ENCODE results near the gene PVALB. TPM values are rescaled to one million over a fixed set of nuclear protein-coding genes. Genes with fewer than 3 reads are reported as not detected.
A peak's percentile ranks its signal among the peaks of the same experiment; 100 is the strongest.

Gene PVALB
- total and polyA plus RNA-seq, 2 donors (not counting 1 experiment from before 2014, with no cell fraction given), result not detected

DNA sequence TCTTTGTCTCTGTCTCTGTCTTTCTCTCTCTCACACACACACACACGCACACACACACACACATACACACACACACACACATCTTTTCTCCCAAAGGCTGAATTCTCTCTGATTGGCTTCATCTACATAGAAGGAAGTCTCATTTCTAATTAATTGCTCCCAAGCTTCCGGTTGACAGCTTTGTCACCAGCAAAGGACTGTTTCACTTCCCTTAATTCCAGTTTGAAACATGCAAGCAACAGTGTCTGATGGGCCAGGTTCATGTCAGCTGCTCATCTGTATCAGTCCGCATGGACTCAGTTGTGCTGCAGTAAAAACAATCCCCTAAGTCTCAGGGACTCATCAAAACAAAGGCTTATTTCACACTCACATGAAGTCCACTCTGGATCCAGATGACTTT, 16.2 kb upstream of the PVALB start:
- ChIA-PET CTCF (interaction anchor here (1.1 kb wide), 1 partner anchor 23 kb away, joined by 4 read pairs; no protein-coding TSS in a partner anchor), POLR2A (interaction anchor here (0.6 kb wide), 1 partner anchor 206 kb away, joined by 3 read pairs; no protein-coding TSS in a partner anchor)
- H3K79me2 ChIP-seq (ENCODE audit: control insufficient read depth, insufficient read depth, low read length), result no peaks in the 10 kb centered on the region
- intact Hi-C loops (cut with micrococcal nuclease), result no loop called here
- H3K27me3 ChIP-seq (replicated peaks in 1 of 4; ENCODE audit: control extremely low read depth in 1 of 4, control insufficient read depth in 3 of 4, insufficient read depth in 4 of 4, low read length in 3 of 4), result peaks cover 0 to 24% (median 8%) of the 10 kb centered on the region in 4 experiments
- H3K4me3 ChIP-seq (ENCODE audit: control extremely low read depth in 1 of 5, extremely low read depth in 1 of 5, insufficient read depth in 1 of 5, low read depth in 2 of 5, low read length in 4 of 5), result no peak overlapping the region
- H3K4me3 Mint-ChIP-seq, result peak overlapping the region; percentile 12
- H3K9me3 Mint-ChIP-seq (ENCODE audit: insufficient read depth), result peaks cover 13% of the 10 kb centered on the region
- peak overlapping the region in 1 of 2 donors; percentile 29 for H3K27ac ChIP-seq (ENCODE audit: low read length in 2 of 2)
- no peak for TF ChIP-seq EZH2 (IDR thresholded peaks at IDR 0.05; ENCODE audit: borderline replicate concordance, insufficient read depth, low read depth, low read length, poor library complexity, severe bottlenecking)
- TF ChIP-seq, protein P1, sequence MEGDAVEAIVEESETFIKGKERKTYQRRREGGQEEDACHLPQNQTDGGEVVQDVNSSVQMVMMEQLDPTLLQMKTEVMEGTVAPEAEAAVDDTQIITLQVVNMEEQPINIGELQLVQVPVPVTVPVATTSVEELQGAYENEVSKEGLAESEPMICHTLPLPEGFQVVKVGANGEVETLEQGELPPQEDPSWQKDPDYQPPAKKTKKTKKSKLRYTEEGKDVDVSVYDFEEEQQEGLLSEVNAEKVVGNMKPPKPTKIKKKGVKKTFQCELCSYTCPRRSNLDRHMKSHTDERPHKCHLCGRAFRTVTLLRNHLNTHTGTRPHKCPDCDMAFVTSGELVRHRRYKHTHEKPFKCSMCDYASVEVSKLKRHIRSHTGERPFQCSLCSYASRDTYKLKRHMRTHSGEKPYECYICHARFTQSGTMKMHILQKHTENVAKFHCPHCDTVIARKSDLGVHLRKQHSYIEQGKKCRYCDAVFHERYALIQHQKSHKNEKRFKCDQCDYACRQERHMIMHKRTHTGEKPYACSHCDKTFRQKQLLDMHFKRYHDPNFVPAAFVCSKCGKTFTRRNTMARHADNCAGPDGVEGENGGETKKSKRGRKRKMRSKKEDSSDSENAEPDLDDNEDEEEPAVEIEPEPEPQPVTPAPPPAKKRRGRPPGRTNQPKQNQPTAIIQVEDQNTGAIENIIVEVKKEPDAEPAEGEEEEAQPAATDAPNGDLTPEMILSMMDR (IDR thresholded peaks at IDR 0.05), result no peak
- 17% methylated on average over 3 of the region's 3 CpGs for WGBS (ENCODE audit: insufficient coverage)
- ATAC-seq (ENCODE audit: low read depth), result peak; percentile 54
- H3K27ac Mint-ChIP-seq, result peak overlapping the region; percentile 17
- H2AFZ ChIP-seq (ENCODE audit: insufficient read depth, low read depth, low read length, poor library complexity, severe bottlenecking), result no peak overlapping the region
- H3K4me1 ChIP-seq (ENCODE audit: control insufficient read depth in 2 of 2, insufficient read depth in 2 of 2, low read length in 2 of 2), result peaks cover 10 to 14% of the 10 kb centered on the region in 2 donors
- no peaks in the 10 kb centered on the region for H4K20me1 ChIP-seq (ENCODE audit: control insufficient read depth, insufficient read depth, low read length, poor library complexity, severe bottlenecking)
- H3K4me2 ChIP-seq (replicated peaks; ENCODE audit: low read depth, low read length, poor library complexity, severe bottlenecking), result peak overlapping the region; percentile 28
- peaks cover 2 to 25% (median 18%) of the 10 kb centered on the region in 3 donors for H3K9me3 ChIP-seq (ENCODE audit: control extremely low read depth in 1 of 3, control insufficient read depth in 2 of 3, insufficient read depth in 1 of 3, low read length in 2 of 3)
- peaks cover 23% of the 10 kb centered on the region for H3K27me3 Mint-ChIP-seq
- H3K36me3 ChIP-seq (replicated peaks in 1 of 2; ENCODE audit: control extremely low read depth in 1 of 2, control insufficient read depth in 1 of 2, extremely low read depth in 1 of 2, insufficient read depth in 2 of 2, low read length in 1 of 2), result no peaks in the 10 kb centered on the region
- no peak overlapping the region for H3K9ac ChIP-seq (ENCODE audit: low read length)
- DNase-seq, result peak; percentile 62
- peaks cover 15% of the 10 kb centered on the region for H3K4me1 Mint-ChIP-seq

DNA sequence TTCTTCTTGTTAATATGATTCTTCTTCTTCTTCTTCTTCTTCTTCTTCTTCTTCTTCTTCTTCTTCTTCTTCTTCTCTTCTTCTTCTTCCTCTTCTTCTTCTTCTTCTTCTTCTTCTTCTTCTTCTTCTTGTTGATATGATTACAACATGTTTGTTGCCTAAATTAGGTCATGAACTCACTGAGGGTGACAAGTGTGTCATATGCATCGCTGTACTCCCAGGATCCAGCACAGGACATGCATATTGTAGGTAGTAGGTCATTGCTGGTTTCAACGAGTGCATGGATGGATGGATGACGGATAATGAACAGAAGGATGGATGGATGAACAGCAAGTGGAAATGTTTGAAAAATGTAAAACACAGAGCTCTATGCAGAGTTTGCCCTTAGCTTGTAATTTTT, 14.9 kb upstream of the PVALB start:
- WGBS (ENCODE audit: insufficient coverage), result 97% methylated on average over 3 of the region's 3 CpGs
- ChIA-PET CTCF (interaction anchor here (1.1 kb wide), 1 partner anchor 24 kb away, joined by 4 read pairs; no protein-coding TSS in a partner anchor), POLR2A (no interaction called here)
- H3K4me3 ChIP-seq (ENCODE audit: control extremely low read depth in 1 of 5, extremely low read depth in 1 of 5, insufficient read depth in 1 of 5, low read depth in 2 of 5, low read length in 4 of 5), result no peak overlapping the region
- ATAC-seq (ENCODE audit: low read depth) (no peak), DNase-seq (no peak)
- Mint-ChIP-seq H3K27me3 (peaks cover 20% of the 10 kb centered on the region), H3K4me1 (peaks cover 15% of the 10 kb centered on the region), H3K9me3 (ENCODE audit: insufficient read depth) (peaks cover 7% of the 10 kb centered on the region), H3K27ac (no peak overlapping the region), H3K4me3 (no peak overlapping the region)
- H3K79me2 ChIP-seq (ENCODE audit: control insufficient read depth, insufficient read depth, low read length), result no peaks in the 10 kb centered on the region
- TF ChIP-seq EZH2 (IDR thresholded peaks at IDR 0.05; ENCODE audit: borderline replicate concordance, insufficient read depth, low read depth, low read length, poor library complexity, severe bottlenecking), result no peak
- TF ChIP-seq, protein P1 (IDR thresholded peaks at IDR 0.05), result no peak
- no peak overlapping the region for H3K9ac ChIP-seq (ENCODE audit: low read length)
- H3K36me3 ChIP-seq (replicated peaks in 1 of 2; ENCODE audit: control extremely low read depth in 1 of 2, control insufficient read depth in 1 of 2, extremely low read depth in 1 of 2, insufficient read depth in 2 of 2, low read length in 1 of 2), result no peaks in the 10 kb centered on the region
- H3K27me3 ChIP-seq (replicated peaks in 1 of 4; ENCODE audit: control extremely low read depth in 1 of 4, control insufficient read depth in 3 of 4, insufficient read depth in 4 of 4, low read length in 3 of 4), result peaks cover 0 to 24% (median 8%) of the 10 kb centered on the region in 4 experiments
- H3K4me1 ChIP-seq (ENCODE audit: control insufficient read depth in 2 of 2, insufficient read depth in 2 of 2, low read length in 2 of 2), result peaks cover 10 to 14% of the 10 kb centered on the region in 2 donors
- intact Hi-C loops (cut with micrococcal nuclease), result no loop called here
- H3K4me2 ChIP-seq (replicated peaks; ENCODE audit: low read depth, low read length, poor library complexity, severe bottlenecking), result no peak overlapping the region
- H3K27ac ChIP-seq (ENCODE audit: low read length in 2 of 2), result no peak overlapping the region
- H2AFZ ChIP-seq (ENCODE audit: insufficient read depth, low read depth, low read length, poor library complexity, severe bottlenecking), result no peak overlapping the region
- no peaks in the 10 kb centered on the region for H4K20me1 ChIP-seq (ENCODE audit: control insufficient read depth, insufficient read depth, low read length, poor library complexity, severe bottlenecking)
- H3K9me3 ChIP-seq (ENCODE audit: control extremely low read depth in 1 of 3, control insufficient read depth in 2 of 3, insufficient read depth in 1 of 3, low read length in 2 of 3), result peaks cover 0 to 22% (median 11%) of the 10 kb centered on the region in 3 donors
